Ishikawa (cell line): ENCODE measurements around the gene ANOS1.

Source experiments
- CEBPB ChIP-seq: IDR thresholded peaks from 2 replicates; pipeline ENCODE4 v1.6.1; 2012
- CREB1 ChIP-seq: IDR thresholded peaks from 2 replicates; pipeline ENCODE4 v1.6.1; 2012; ENCODE audit warnings: low read depth
- EGR1 ChIP-seq: IDR thresholded peaks from 2 replicates; pipeline ENCODE4 v1.6.1; 2012
- EP300 ChIP-seq: IDR thresholded peaks from 2 replicates; pipeline ENCODE4 v1.6.1; 2012; ENCODE audit warnings: borderline replicate concordance
- FOXM1 ChIP-seq: IDR thresholded peaks from 2 replicates; pipeline ENCODE4 v1.6.1; 2012; ENCODE audit warnings: low read depth, borderline replicate concordance
- MAX ChIP-seq: IDR thresholded peaks from 2 replicates; pipeline ENCODE4 v1.6.1; 2012
- NFIC ChIP-seq: IDR thresholded peaks from 2 replicates; pipeline ENCODE4 v1.6.1; 2012
- RAD21 ChIP-seq: IDR thresholded peaks from 2 replicates; pipeline ENCODE4 v1.6.1; 2012; ENCODE audit warnings: low read depth
- REST ChIP-seq: IDR thresholded peaks from 2 replicates; pipeline ENCODE4 v1.6.1; 2012; ENCODE audit warnings: low read depth, mild to moderate bottlenecking
- TAF1 ChIP-seq: IDR thresholded peaks from 2 replicates; pipeline ENCODE4 v1.6.1; 2012; ENCODE audit warnings: low read depth, mild to moderate bottlenecking
- TCF12 ChIP-seq: IDR thresholded peaks from 2 replicates; pipeline ENCODE4 v1.6.1; 2012; ENCODE audit warnings: low read depth
- TEAD4 ChIP-seq: IDR thresholded peaks from 2 replicates; pipeline ENCODE4 v1.6.1; 2012
- USF1 ChIP-seq: IDR thresholded peaks from 2 replicates; pipeline ENCODE4 v1.6.1; 2012
- YY1 ChIP-seq: IDR thresholded peaks from 2 replicates; pipeline ENCODE4 v1.6.1; 2012; ENCODE audit warnings: low read depth
- ZBTB7A ChIP-seq: IDR thresholded peaks from 2 replicates; pipeline ENCODE4 v1.6.1; 2012; ENCODE audit warnings: low read depth

The ANOS1 gene, protein sequence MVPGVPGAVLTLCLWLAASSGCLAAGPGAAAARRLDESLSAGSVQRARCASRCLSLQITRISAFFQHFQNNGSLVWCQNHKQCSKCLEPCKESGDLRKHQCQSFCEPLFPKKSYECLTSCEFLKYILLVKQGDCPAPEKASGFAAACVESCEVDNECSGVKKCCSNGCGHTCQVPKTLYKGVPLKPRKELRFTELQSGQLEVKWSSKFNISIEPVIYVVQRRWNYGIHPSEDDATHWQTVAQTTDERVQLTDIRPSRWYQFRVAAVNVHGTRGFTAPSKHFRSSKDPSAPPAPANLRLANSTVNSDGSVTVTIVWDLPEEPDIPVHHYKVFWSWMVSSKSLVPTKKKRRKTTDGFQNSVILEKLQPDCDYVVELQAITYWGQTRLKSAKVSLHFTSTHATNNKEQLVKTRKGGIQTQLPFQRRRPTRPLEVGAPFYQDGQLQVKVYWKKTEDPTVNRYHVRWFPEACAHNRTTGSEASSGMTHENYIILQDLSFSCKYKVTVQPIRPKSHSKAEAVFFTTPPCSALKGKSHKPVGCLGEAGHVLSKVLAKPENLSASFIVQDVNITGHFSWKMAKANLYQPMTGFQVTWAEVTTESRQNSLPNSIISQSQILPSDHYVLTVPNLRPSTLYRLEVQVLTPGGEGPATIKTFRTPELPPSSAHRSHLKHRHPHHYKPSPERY

GRCh38 chrX:8731559-8732395 lies at the start of gene ANOS1:
ANOS1 (minus strand) TSS chrX:8732137; CDS start chrX:8732036, 101 bp downstream.
- no peak for TF ChIP-seq USF1
- TF ChIP-seq FOXM1 = no peak
- TF ChIP-seq CREB1 = no peak
- TF ChIP-seq NFIC = no peak
- TF ChIP-seq CEBPB = no peak
- TF ChIP-seq REST = no peak
- TF ChIP-seq MAX = no peak
- TF ChIP-seq EP300 = no peak
- TF ChIP-seq ZBTB7A = no peak
- no peak for TF ChIP-seq TCF12
- TF ChIP-seq TEAD4 = no peak

- TF ChIP-seq ZBTB7A = no peak
Measured at GRCh38 chrX:8773117-8773516, 41.2 kb upstream of the ANOS1 start.

DNA sequence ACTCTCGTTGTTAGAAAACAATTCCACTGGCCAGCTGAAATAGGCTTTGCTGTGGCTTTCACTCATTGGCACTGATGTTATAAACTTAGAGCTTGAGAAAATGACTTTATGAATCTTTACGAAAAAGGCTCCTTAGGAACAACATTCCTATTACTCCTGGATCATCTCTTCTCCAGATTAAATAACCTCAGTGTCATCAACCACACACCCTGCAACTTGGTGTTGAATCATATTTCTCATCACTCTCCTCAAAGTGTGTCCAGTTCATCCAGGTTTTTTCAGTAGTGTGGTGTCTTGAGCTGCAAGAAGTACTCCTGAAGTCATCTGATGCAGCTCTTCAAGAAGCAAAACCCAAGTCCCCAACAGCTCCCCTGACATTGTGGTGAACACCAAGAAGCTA lies 28.1 kb upstream of the ANOS1 start:
- TF ChIP-seq TEAD4 (no peak), TCF12 (no peak), RAD21 (no peak), REST (no peak), USF1 (no peak), CREB1 (no peak), CEBPB (no peak), MAX (no peak), NFIC (no peak)

GRCh38 chrX:8755813-8756212 lies 23.9 kb upstream of the ANOS1 start:
- TF ChIP-seq FOXM1 = no peak
- no peak for TF ChIP-seq EGR1
- TF ChIP-seq TCF12 = no peak
- TF ChIP-seq CEBPB = no peak
- TF ChIP-seq RAD21 = no peak
- TF ChIP-seq YY1 = no peak
- no peak for TF ChIP-seq NFIC
- no peak for TF ChIP-seq USF1
- no peak for TF ChIP-seq TEAD4
- TF ChIP-seq REST = no peak
- no peak for TF ChIP-seq TAF1
